Spleen (tissue), 7 donors: ENCODE results near the gene SPATA3.

Experiments
- CTCF ChIP-seq, 11 experiments: fragments of 200-600 bp in 7 of 11; fragments of 450-650 bp in 4 of 11; sonication (generic) in 4 of 11; IDR thresholded peaks in 8 of 11; conservative IDR thresholded peaks in 3 of 11; 1 replicate in 7 of 11; 2 replicates in 4 of 11; pipeline versions ENCODE4 v1.4.0 to v1.8.0; 2016 to 2021; ENCODE audit warnings: antibody characterized with exemption in 11 of 11, inconsistent platforms in 4 of 11, mild to moderate bottlenecking in 1 of 11
- POLR2AphosphoS5 ChIP-seq, 3 donors: sonication (generic); formaldehyde crosslinking; IDR thresholded peaks; one replicate each; pipeline ENCODE4 v1.5.1; 2017; ENCODE audit warnings: antibody characterized with exemption in 3 of 3
- donor health status: DM: no; HTN: no; CAD: no; lungs with moderate emphysema.
- donor health status: DM: no; HTN: no; CAD: no.
- donor health status: DM: no; HTN: no; CAD: no.

GRCh38 chr2:230981704-230982103 lies 14.2 kb upstream of the SPATA3 start:
- TF ChIP-seq CTCF (IDR thresholded peaks at IDR 0.05 in 8 of 11, conservative IDR thresholded peaks at IDR 0.05 in 3 of 11) (no peak), POLR2AphosphoS5 (IDR thresholded peaks at IDR 0.05) (no peak)
